IPS DF 4.7 (cell line): Measurements from ENCODE around the gene LIPC.

ENCODE experiments used
- DNase-seq: peaks from one replicate; pipeline ENCODE4 v3.0.0-alpha.2; 2013; ENCODE audit warnings: low spot score; ENCODE audit errors: extremely low read depth

LIPC gene

DNA sequence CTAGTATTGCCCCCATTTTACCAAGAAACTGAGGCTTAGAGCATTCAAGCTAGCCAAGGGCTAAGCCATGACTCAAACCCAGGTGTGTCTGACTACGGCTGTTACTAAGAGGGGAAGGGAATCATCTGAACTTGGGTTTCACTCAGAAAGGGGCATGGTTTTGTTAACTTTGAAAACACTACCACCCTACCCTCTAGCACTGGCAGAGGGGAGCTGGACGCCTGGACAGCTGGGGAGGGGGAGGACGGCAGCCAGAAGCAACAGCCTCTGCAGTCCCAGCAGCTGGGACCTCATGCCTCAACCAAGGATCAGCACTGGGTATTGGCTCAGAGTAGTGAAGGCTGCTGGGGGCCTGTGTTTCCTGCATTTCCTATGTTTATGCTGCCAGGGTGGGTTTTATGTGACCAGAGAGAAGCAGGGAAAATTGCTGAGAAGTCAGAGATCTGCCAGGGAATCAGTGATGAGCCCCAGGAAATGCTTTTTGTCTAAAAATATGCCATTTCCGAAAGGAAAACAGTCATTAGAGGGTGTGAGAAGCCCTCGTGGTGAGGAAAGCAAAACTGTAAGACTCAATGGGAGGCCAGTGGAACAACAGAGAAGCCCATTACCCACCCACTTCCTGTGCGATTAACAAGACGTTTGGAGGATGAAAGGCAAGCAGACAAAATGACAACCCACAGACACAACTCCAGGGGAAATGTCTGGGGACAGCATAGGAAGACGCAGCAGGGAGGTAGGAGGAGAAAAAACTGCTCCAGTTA, 41.2 kb downstream of the LIPC start:
- DNase-seq = no peak

GRCh38 chr15:58473724-58474123, 41.9 kb downstream of the LIPC start:
- DNase-seq = no peak

DNA sequence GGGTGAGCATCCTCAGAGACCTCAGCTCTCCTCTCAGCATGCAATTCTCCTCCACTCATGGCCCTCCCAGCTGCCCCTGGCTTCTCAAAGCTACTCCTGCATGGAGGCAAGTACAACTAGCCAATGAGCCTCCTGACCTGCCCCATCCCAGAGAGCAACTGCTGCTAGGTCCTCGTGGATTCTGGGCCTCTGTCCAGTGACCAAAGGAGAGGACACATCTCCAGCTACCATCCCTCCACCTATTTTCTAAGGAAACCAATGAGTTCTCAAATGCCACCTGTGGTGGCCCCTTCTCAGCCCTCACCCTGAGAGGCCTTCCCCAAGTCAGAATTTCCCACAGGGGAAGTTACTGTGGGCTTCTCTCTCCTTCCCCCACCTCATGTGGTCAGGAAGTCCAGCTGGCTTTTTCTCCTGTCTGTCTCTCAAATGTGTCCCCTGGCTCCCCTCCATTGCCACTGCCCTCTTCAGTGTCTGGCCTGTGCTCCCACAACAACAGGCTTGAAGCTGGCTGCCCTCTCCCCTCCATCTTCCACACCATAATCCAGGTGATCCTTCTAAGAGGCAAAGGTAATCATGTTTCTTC, 43.0 kb downstream of the LIPC start:
- DNase-seq = no peak

- DNase-seq = no peak
These were observed 44.1 kb downstream of the LIPC start for GRCh38 chr15:58475573-58476524.

DNA sequence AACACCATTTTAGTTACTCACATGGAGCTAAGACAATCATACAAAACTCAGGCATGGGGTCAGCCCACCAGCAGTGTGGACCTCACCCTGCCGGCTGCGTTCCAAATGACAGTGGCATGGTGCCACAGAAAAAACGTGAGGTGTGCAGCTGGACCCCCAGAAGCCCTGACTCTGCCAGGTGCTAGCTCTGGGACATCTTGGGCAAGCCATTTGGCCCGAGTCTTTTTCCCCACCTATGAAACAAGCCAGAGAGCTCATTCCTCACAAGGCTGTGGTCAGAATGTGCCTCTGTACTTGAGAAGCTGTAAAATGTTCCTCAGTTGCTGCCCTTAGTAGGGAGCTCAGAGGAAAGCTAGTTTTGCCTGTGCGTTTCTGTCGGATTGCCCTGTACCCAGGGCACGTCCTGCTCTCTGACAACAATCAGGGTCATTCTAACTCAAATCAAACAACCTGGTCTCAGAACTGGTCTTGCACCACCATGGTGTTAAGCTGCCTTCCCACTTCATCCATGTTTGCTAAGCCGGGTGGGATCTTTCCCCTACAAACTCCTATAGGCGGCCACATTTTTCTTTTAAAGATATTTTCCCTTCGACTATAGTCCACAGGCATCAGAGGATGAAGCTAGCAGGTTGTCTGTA, 44.9 kb downstream of the LIPC start:
- DNase-seq = no peak

DNA sequence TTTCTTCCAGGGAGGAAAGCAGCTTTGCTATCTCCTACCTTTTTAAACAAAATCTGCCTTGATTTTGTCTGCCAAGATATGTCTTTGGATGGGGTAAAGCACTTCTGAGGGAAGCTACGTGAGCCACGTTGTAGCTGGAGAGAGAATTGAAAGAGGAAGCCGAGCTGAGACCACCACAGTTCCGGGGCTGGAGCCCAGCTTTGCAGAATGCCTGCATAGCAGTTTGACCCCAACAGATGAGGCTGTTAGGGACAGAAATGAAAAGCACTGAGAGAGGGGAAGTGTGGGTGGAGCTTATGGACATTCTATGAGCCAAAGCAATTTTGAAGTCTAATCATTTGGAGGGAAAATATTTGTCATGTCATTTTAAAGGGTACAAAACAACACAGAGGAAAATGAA, 45.4 kb downstream of the LIPC start:
- no peak for DNase-seq

DNA sequence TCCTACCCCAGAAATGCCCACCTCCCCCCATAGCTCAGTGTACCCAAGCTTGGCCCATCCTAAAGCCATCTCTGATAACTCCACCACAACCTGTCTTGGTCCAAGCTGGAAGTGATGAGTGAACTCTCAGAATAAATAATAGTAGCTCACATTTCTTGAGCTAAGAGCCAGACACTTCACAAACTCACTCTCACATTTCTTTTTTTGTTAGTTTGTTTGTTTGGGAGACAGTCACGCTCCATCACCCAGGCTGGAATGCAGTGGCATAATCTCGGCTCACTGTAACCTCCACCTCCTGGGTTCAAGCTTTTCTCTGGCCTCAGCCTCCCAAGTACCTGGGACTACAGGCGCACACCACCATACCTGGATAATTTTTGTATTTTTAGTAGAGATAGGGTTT, 46.2 kb downstream of the LIPC start:
- DNase-seq = no peak

DNA sequence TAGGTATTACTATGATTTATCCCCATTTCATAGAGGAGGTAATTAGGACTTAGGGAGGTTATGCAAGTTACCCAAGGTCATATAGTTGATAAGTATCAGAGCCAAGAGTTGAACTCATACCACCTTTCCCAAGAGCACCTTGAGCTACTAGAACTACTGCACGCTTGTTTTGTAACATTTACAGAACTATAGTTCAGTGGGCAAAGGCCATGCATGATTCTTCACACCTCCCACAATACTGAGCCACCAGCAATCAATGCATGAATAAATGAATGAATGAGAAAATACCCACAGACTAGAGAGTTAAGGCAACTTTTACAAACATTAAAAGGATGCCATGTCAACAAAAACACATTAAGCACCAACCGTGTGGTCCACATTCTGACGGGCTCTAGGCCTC, 46.8 kb downstream of the LIPC start:
- DNase-seq = no peak

DNA sequence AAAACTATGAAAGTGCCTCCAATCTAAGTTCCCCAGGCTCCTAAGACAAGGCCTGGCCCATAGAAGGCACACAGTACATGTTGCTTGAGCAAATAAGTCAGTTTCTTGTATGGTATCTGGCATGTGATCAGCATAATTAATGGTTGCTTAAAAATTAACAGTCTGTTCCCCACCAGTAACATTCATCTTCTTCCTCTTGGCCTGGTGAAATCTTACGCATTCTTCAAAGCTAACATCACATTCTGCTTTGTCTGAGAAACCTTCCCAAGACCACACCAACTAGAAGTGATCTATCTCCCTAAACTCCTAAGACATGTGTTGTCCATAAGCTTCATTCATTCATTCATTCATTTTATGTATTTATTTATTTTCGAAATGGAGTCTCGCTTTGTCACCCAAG, 48.1 kb downstream of the LIPC start:
- DNase-seq = no peak

DNA sequence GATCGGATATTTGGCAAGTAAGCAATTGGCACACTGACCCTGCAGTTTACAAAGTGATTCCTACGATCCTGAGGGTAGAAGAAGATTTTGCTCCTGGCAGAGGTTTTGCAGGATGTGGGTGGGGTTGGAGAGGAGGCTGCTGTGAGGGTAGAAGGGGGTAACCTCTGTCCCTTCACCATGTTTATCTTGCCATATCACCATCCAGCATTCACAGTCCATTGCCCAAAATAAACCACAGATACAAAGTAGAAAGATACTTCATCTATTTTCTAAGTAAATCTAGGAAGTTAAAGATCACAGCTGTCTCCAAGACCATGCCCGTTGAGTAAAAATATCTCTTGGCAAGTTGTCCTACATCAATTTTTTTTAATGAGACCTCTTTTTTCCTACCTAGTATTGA, 51.6 kb downstream of the LIPC start:
- no peak for DNase-seq

- no peak for DNase-seq
These were observed 53.2 kb downstream of the LIPC start for GRCh38 chr15:58484791-58485600.

DNA sequence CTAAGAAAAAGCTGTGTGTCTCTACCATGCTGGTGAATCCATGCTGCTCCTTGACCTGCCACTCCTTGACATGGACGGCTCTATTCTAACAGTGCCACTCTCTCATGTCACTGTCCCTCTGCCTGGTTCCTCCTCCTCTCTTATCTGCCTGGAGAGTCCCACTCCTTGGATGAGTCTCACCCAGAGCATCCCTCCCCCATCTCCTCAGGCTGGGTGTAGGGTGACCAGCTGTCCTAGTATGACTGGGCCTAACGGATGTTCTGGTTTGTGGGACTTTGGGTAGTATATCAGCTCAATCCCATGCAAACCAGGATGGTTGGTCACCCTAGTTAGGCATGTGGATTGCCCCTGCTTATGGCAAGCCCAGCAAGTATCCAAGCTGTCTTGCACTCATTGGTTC, 54.3 kb downstream of the LIPC start:
- DNase-seq = no peak

DNA sequence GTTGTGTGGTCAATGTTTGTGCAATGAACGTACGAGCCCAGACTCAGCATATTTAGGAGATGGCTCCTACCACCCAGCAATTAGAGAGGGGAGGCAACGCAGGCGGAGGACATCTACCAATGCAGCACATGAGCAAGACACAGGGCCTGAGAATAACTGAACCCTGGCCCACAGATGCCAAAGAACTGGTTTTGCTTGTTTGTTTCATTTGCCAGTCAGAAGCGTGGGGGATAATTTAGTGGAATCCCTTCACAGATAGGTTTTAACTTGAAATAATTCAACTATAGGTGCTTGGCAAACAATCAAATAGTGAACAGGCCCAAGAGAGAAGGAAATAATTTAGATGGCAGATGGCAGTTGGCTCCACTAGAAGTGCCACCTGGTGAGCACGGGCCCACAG, 54.8 kb downstream of the LIPC start:
- DNase-seq = no peak

DNA sequence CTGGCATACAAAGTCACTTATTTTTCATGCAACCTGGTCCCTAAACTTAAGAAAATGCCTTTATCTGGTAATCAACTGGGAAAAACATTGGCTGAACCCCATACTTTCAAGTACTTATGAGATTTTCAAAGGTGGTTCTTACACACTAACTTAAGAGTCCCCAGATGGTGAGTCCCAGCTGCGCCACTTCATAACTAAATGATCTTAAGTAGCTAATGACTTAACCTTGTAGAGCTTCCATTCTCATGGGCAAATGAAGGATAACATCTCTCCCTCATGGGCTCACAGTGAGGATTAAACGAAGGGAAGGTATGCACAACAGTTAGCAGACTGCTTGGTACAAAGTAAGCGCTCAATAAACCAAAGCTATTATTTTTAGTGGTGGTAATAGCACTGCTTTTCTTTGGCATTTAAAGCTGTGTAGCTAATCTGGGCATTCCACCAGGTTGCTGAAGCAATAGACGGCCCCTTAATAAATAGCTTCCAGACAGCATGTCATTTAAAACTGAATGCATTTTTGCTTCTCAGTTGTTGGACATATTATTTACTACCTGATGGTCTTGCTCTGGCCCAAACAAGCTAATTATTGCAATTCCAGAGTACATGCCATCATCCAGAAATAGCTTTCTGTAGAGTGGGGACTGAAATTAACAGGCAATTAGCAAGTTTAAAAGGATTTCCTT, 55.4 kb downstream of the LIPC start:
- DNase-seq = no peak

GRCh38 chr15:58487724-58488120, 55.9 kb downstream of the LIPC start:
- DNase-seq = no peak

GRCh38 chr15:58489289-58490085, 57.7 kb downstream of the LIPC start:
- no peak for DNase-seq

DNA sequence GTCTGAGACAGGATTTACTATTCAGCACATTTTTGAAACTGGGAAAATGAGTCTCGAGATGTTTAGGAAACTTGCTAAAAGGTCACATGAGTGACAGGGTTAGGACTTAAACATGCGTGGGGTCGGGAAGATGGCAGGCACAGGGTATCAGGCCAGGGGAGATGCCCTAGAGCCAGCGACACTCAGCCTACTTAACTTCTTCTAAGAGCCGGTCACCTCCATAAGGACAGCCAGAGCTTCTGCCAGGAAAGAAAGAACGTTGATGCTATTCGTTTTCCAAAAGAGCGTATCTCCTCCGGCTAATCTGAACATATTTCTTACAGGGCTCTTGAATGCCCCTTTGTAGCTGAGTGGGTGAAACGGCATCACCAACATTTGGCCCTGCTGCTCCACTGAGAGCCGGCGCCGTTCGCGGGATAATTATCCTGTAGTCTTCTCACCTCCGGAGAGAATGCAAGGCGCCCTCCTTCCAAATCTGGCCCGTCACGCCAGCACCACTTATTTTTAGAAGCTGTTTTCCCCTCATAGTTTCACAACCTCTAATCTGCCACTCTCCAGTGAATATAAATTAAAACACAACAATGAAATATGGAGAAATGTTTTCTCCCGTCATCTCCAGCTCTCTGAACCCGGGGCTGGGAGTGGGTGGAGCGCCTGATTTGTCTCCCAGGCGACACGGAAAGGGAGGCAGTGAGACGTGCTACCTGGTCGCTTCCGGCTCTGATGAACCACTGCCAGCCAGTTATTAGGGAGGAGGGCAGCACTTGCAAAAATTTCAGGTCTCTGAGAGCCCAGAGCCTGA, 58.5 kb downstream of the LIPC start:
- DNase-seq = no peak

GRCh38 chr15:58490888-58491473, 59.2 kb downstream of the LIPC start:
- no peak for DNase-seq
